Inferior parietal cortex (tissue), 1 donor: ENCODE results near the gene ZNF385C.

Source experiments
- DNase-seq: peaks from one replicate; pipeline ENCODE4 v3.0.0-alpha.2; 2016; ENCODE audit errors: extremely low spot score

ZNF385C gene

DNA sequence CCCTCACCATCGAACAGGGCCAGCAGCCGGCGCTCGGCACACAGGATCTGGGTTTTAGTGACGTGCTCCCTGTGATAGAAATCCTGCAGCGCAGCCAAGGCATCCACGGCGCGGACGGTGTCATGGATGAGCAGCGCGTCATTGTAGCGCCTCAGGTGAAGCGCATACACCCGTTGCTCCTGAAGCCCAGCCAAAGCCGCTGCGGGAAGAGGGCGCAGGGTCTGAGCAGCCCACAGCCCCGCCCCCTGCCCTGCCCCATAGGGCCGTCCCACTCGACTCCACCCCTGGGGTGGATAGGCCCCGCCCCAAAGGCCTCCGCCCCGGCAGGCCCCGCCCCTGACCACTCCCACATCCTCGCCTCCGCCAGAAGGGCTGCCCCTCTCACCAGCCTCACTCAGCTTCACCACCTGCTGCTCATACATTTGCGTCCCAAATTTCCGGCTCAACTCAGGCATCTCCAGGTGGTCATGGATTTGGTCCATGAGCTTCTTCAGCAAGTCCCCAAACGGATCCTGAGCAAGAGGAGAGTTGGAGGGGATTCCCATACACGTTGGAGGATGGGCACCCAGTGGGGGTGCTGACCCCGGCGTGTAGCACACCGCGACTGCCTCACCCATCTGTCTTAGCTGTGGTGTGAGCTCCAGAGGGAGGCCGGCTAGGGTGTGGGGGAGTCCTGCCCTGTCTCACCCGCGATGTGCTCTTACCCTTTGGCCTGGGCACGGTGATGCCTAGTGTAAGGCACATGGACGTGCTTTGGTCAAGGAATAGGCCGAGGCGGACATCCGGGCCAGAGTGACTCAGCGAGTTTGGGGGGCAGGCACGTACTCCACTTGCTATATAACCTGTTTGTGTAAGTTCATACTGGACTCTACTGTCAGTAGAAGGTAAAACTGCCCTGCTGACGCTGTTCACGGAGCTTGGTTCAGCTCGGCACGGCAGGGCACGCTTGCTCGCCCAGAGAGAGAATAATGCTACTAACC lies 9.6 kb upstream of the ZNF385C start:
- DNase-seq: no peak

- no peak for DNase-seq
These were observed 8.9 kb upstream of the ZNF385C start for GRCh38 chr17:42107124-42107523.

DNA sequence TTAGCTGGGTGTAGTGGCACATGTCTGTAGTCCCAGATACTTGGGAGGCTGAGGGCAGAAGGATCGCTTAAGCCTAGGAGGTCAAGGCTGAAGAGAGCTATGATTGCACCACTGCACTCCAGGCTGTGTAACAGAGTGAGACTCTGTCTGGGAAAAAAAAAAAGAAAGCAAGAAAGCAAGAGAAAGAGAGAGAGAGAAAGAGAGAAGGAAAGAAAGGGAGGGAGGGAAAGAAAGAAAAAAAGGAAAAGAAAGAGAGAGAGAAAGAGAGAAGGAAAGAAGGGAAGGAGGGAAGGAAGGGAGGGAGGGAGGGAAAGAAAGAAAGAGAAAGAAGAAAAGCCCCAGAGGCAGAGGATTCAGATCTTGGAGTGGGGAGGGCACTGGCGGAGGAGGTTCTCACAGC lies 7.7 kb upstream of the ZNF385C start:
- no peak for DNase-seq

GRCh38 chr17:42104264-42104663 lies 6.0 kb upstream of the ZNF385C start:
- DNase-seq: no peak

DNA sequence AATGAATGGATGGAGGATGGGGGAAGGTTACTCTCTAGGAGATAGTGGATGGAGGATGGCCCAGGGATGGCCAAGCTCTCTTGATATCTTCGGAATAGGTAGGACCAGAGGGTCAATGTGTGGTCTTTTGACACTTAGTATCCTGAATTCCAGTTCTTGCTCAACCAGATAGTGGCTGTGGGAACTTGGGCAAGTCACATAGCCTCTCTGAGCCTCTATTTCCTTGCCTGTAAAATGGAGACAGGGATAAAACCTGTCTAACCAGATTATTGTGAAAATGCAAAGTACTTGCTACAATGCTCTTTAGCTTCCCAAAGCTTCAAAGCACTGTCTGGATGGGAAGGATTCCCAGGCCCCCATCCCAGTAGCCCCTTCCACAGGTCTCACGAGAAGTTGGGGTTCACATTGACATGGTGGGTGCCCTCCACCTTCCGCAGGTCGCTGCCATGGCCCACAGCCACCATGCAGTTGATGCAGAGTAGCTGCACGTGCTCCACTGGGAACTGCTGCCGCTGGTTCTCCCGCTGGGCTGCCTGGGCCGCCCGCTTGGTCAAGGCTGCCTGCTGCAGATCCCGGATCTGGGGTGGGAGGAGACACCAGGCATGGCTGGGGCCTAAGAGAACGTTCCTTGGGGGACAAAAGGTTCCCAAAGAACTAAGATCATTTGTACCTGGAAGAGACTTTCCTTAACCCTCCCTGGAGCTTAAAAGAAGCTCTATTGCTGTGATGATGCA lies 5.1 kb upstream of the ZNF385C start:
- DNase-seq: no peak

DNA sequence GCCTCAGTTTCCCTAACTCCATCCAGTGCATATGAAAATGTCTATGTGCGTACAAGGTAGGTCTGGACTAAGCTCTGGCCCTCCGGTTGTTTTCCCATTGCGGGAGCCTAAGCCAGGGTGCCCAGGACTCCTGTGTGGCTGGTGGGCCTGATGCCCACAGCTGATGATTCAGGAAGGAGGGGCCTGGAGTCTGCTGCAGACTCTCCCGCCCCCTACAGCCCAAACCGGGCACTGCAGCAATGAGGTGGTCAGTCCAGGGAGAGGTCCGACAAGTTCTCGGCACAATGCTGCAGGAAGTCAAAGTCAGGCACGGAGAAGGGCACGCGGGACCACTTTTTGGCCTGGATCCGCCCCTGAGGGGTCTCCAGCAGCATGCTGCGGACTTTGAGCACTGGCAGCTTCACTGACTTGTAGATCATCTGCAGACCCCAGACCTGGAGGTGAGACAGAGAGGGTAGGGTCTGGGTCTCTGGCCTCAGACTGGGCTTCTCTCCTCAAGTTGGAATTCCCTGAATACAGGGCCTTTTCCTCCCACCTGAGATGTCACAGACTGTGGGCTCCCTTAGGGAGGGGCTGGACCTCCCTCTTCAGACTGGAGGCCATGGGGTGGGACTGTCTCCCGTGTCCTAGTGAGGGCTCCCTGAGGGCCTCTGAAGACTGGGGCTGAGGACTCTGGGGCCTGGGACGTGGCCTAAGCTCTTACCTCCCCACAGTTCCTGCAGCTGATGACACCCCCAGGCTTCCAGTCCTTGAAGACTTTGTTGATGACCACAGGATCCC lies 3.4 kb upstream of the ZNF385C start:
- DNase-seq: peak; percentile 64

- no peak for DNase-seq
These were observed 592 bp upstream of the ZNF385C start for GRCh38 chr17:42098730-42099399.

- DNase-seq: no peak
These were observed 1.7 kb downstream of the ZNF385C start for GRCh38 chr17:42096360-42097111.

GRCh38 chr17:42094375-42095069 lies 3.8 kb downstream of the ZNF385C start:
- DNase-seq: no peak

GRCh38 chr17:42092939-42093338 lies 5.3 kb downstream of the ZNF385C start:
- DNase-seq: no peak

DNA sequence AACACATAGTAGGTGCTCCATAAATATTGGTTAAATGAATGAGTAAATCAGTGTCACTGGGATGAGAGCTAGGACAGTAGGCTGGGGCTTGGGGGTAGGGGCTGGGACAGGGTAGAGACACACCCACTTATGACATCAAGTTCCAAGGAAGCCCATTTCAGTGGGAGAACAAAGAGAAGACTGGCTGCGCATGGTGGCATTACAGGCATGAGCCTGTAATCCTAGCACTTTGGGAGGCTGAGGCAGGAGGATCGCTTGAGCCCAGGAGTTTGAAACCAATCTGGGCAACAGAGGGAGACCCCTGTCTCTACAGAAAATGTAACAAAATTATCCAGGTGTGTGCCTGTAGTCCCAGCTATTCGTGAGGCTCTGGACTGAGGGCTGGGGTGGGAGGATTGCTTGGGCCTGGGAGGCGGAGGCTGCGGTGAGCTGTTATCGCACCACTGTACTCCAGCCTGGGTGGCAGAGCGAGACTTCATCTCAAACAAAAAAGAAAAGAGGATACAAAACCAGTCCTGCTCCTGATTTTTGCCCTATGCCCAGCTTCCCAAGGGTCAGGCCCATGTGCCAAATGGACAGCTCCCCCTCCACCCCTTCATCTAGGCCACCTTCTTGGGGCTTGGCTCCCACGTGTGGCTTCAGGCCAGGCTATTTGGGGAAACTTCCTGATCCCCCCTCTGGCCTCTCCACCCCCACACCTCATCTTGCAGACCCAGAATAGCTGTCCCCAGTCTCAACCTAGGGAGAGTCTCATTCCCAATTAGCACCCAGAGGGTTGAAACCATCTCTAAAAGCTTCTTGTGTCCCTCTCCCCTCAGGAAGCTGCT lies 7.1 kb downstream of the ZNF385C start:
- no peak for DNase-seq

DNA sequence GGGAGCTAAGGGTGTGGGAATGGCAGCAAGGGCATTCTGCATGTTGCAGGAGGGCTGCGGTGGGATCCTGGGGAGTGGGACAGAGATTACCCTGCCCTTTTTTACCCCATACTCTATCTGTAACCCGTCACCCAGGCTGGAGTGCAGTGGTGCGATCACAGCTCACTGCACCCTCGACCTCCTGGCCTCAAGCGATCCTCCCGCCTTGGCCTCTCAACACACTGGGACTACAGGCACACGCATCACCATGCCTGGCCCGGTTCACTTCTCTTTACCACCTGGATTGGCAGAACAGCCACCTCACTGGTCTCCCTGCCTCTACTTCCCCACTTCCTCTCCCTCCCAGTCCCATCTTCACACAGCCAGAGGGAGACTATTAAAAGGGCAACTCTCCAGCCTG lies 9.5 kb downstream of the ZNF385C start:
- DNase-seq: no peak

GRCh38 chr17:42087736-42088705 lies 10.3 kb downstream of the ZNF385C start:
- DNase-seq: no peak

DNA sequence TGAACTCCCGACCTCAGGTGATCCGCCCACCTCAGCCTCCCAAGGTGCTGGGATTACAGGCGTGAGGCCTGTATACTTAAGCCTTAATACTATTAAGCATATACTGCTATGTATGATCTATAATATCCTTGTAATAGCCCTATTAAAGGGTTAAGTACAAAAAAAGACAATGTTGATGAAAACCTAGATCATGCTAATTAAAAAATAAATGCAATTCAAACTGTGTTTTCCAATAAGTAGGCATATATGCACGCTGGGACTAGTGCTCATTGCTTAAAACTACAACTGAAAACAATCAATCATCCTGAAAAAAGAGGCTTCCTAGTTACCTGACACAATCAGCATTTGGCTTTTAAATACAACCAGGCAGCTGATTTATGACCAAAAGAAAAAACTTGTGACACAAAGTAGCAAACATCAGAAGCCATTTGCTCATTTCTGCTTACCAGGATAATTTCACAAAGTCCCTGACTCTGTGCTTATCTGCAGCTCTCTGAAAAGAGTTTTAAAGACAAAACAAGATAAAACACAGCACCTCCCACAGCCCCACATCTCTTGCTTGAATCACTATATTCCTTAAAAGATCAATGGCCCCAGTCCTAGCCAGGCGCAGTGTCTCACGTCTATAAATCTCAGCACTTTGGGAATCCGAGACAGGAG lies 11.1 kb downstream of the ZNF385C start:
- no peak for DNase-seq

- DNase-seq: no peak
These were observed 16.6 kb downstream of the ZNF385C start for GRCh38 chr17:42081516-42082129.

GRCh38 chr17:42079541-42079940 lies 18.7 kb downstream of the ZNF385C start:
- DNase-seq: no peak

- no peak for DNase-seq
These were observed 19.8 kb downstream of the ZNF385C start for GRCh38 chr17:42078396-42079043.
